Activated T-cell treated with anti-CD3 and anti-CD28 coated beads, Interleukin-2, amount 50 U/mL, for 1 hour (primary cell): ENCODE measurements around the gene TMEM200B.
"Not testable (repeated sequence)": the region's sequence is repeated elsewhere in the genome, so short reads cannot be mapped to it uniquely, and the experiment has no call there.

ENCODE experiments used
- DNase-seq: peaks from one replicate; pipeline ENCODE4 v3.0.0-alpha.2; 2020

The TMEM200B gene

DNA sequence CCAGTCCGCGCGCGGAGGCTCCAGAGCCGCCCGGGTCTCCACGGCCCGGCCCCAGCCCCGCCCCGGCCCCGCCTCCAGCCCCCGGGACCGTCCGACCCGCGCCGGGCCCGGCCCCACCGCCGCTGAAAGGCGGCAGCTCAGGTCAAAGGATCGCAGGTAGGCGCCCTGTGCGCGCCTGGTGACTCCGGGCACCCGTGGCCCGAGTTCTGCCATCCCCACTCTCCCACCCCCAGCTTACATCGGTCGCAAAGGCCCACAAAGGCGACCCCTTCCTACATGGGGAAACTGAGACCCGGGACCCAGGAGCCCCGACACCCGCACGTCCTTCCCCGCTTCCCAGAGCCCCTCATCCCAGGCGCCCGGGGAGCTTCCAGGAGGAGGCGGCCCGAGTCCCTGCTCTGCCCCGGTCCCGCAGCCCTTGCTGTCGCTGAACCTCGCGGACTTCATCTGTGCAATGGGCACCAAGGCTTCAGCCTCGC, at the start of gene TMEM200B:
Gene TMEM200B (minus strand): TSS at position 17 of the 479 bp plus-strand sequence. CDS start 2,075 bp downstream, outside the sequence.
- no peak for DNase-seq

DNA sequence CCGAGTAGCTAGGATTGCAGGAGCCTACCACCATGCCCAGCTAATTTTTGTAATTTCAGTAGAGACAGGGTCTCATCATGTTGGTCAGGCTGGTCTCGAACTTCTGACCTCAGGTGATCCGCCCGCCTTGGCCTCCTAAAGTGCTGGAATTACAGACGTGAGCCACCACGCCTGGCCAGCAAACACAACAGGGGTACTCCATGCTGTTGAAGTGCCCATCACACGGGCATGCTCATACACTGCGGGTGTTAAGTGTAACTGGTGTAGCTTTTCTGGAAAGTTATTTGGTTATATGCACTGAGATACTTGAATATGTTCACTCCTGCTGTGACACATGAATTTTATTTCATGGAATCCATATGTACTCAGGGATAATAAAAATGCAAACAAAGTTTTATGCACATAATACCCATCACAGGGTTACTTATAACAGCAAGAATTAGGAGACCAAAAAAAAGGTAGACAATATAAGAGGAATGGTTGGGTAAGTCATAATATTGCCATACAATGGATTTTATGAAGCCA, 48.8 kb upstream of the TMEM200B start:
- DNase-seq = no peak

DNA sequence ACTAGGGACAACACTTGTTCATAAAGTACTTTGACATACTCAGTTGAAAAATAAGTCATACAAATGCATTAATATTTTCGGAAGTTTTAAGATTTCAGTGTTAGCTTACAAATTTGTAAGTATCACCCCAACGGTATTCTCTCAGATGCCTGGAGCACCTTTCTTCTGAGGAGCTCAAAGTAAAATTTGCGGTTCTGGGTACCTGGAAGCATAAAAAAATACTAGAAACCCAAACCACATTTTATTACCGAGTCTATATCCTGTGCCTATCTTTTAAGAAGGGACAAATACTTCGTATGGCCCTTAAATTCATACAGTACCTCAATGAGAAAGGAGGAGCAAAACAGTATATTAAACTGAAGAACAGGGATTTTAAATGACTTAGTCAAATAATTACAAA, 47.8 kb upstream of the TMEM200B start:
- no peak for DNase-seq

DNA sequence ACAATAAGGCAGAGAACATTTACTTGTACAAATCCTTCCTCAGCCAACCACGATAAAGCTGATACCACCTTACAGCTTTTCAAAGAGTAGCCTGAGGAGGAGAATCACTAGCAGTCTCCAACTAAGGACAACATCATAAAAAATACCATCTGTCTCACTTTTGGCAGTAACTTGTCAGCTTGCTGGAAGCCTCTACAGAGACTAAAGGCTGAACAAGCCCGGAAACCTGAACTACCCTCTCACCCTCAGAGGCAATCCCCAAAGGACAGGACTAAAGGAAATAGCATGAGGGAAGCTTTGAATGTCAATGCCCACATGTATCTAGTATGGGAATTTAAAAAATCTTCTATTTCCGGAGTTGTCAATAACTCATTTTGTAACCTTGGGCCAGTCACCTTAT, 47.4 kb upstream of the TMEM200B start:
- no peak for DNase-seq

DNA sequence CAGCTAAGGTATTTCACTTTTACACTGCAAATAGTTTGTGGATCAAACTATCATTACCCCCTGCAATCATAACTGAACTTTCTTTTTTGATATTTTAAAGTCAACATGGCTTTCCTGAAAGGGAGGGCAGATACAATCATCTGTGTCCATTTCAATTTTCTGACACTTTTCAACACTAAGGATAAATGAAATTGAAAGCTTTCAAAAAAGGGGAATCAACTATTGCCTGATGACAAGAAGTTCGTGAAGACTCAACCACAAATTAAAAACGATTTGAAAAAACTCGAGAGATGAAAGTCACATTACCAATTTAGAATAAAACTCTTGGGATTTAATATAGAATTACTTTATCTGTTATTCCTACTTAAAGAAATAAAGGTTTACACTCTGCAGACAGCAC, 46.3 kb upstream of the TMEM200B start:
- DNase-seq = no peak

DNA sequence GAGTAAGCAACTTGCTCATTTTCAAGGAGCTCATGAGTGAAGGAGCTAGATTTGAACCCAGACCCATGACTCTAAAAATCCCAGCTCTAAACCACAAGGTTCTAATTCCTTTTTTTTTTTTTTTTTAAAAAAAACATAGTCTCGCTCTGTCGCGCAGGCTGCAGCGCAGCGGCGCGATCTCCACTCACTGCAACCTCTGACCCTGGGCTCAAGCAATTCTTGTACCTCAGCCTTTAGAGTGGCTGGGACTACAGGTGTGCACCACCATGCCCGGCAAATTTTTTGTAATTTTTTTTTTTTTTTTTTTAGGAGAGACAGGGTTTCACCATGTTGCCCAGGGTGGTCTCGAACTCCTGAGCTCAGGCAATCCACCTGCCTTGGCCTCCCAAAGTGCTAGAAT, 44.2 kb upstream of the TMEM200B start:
- DNase-seq = no peak

DNA sequence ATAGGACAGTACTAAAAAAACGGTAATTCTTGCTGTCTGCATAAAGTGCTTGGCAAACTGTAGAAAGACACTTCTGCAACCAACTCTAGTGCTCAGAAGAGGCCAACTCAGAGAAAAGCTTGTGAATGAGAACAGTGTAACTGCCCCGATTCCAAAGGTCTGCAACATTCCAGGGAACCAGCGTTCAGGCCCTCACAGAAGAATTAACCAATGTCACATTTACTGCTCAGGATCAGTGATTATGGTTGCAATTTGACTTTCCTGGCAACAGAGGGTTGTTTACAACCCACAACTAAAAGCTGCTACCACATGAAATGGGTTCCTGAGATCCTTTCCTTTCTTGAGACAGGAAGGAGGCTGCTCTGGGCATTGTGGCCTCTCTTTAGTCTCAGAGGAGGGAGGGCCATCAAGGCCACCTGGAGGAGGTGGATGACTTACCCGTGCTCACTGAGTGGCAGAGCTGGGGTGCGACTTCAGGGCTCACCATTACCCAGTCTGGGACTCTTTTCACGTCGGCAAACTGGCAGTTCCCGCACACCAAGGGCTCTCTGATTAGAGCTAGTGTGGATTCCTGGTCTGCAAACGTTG, 42.7 kb upstream of the TMEM200B start:
- DNase-seq = no peak

DNA sequence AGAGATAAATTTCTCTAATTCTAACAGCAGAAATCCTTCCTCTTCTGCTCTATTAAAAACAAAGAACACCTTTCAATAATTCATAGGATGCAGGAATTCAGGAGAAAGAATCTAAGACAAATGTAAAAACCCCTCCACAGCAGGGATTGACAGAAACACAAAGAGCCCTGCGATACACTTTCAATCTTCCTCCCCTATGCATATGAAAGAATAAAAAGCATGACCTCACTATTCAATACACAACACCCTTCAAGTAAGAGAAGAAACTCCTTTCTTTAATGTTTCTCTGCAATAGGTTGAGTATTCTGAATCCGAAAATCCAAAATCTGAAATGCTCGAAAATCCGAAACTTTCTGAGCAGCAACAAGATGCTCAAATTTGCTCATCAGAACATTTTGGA, 40.9 kb upstream of the TMEM200B start:
- DNase-seq = no peak

DNA sequence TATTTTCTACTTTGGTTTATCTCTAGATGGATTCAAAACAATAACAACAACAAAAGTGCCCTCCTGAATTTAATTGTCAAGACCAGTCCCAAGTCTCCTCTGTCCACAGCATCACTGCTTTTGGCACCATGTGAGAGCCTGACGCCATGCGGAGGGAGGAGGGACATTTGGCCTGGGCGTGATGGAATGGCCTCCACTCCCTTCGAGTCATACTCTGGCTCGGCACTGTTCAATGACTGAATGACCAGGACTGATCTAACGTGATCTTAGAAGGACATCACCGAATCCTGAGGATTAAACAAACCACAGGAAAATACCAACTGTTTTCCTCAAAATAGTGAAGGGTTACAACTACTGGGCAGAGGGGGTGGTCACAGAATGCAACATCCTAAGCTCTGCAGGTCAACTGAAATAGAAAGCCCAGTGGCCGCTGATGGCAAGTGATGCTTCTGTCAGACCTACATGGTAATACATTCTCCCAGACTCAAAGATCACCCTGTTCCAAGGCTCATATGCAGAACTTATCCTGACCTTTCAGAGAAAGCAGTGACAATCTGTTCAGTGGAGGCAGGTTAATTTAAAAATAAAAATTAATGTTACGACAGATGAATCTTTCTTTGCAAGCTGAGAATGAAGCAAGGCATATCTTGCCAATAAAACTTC, 38.9 kb upstream of the TMEM200B start:
- no peak for DNase-seq

DNA sequence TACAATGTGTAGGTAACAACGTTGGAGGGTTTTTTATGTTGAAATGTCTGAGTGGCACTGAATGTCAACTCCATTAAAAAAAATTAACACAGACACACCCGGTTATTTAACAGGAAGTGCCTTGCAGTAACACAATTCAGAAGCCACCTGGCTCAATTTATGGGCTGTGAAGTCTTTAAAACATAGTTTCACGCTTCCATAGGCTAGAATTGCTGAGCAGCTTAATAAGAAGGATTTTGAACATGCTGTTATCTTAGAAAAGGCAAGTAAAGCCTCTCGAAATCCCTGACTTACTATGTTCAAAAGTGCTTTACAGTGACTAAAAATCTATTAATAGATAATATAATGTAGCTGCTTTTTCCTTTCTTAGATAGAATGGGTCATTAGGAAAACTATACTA, 38.3 kb upstream of the TMEM200B start:
- DNase-seq = no peak

DNA sequence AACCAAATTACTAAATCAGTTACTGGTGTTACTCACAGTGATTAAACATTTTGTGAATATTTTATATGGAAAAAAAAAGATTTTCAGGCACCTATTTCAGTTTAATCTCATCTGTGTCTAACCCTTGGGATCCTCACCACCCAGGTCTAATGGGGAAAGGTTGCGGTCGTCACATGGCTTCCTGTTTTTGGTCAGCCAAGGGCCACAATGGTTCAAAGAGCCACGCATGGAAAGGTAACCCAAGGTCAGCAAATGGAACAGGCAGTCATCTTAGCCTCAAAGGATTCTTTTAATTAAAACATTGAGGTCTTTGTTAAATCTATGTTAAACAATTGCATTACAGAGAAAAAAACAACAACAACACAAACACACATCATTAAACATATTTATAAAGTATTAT, 36.1 kb upstream of the TMEM200B start:
- no peak for DNase-seq

DNA sequence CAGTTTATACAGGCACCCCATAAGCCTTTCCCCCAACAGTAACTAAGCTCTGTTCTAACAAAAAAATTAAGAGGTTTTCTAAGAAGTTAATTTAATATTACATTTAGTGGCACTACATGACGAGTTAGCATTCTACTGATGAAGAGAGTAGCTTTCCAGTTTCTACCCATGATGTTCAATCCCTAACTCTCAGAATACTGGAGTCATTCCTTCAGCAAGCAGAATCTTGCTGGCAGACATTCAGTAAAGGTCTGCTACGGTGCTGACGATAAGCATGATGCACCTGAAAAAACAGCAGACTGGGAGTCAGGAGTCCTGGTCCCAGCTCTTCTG, 33.5 kb upstream of the TMEM200B start:
- DNase-seq = no peak

DNA sequence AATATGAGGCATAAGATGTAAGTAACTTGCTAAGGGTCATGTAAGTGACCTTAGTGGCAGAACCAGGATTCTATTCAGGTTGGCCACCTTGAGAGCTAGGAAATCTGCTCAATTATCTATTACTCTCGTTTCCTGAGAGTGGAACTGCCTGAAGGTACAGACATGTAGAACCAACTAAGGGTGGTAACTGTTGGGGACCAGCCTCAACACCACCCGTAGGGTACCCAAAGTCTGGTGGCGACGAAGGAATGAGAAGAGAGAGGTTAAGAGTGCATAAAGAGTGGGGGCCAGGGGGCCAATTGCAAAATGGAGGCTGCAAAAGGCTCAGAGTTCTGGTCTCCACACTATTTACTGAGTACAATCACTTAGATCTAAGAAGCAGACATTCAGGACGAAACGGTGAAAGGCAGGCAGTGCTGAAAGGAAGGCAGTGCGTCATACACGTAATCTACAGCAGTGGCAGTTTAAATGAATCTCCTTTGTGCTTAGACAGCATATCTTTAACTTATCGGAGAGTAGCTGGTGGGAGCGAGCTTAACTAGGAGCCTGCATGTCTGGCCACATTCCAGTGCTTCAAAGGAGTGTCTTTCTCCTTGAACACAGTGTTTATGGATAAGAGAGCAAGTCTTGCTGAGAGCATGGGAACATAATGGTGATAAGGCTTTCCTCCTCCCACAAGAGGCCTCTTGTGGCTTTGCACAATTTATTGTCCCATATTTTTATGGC, 33.0 kb upstream of the TMEM200B start:
- no peak for DNase-seq

DNA sequence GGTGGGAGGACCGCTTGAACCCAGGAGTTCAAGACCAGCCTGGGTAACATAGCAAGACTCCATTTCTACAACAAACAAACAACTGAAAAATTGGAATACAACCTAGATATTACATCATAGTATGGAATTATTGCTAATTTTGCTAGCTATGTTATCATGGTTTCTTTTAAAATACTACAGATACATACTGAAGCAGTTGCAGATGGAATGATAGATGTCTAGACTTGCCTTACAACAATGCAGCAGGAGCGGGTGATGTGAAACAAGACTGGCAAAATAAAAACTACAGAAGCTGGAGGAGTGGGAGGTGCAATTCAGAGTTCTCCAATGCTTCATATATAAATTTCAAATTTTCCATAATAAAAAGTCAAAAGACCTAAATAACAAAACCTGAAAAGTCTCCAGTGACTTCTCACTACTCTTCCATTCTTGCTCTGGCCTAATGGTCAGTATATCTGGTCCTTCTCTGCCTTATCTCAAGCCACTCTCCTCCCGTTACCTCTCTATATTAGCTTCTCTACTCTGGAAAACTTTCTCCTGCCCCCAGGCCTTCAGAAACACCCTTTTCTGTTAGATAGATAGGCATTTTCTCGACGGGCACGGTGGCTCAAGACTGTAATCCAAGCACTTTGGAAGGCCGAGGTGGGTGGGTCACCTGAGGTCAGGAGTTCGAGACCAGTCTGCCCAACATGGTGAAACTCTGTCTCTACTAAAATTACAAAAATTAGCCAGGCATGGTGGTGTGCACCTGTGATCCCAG, 28.5 kb upstream of the TMEM200B start:
- DNase-seq = no peak

DNA sequence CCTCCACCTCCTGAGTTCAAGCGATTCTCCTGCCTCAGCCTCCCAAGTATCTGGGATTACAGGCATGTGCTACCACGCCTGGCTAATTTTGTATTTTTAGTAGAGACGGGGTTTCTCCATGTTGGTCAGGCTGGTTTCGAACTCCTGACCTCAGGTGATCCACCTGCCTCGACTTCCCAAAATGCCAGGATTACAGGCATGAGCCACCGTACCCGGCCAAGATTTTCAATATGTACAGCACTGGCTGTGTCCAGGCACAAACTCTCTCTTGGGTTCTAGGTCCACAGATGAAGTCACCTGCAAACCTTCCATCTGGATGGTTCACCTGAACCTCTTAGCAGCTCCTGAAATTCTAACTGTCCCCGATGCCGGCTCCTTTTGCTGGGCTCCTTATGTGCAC, 26.6 kb upstream of the TMEM200B start:
- not testable (repeated sequence) for DNase-seq

DNA sequence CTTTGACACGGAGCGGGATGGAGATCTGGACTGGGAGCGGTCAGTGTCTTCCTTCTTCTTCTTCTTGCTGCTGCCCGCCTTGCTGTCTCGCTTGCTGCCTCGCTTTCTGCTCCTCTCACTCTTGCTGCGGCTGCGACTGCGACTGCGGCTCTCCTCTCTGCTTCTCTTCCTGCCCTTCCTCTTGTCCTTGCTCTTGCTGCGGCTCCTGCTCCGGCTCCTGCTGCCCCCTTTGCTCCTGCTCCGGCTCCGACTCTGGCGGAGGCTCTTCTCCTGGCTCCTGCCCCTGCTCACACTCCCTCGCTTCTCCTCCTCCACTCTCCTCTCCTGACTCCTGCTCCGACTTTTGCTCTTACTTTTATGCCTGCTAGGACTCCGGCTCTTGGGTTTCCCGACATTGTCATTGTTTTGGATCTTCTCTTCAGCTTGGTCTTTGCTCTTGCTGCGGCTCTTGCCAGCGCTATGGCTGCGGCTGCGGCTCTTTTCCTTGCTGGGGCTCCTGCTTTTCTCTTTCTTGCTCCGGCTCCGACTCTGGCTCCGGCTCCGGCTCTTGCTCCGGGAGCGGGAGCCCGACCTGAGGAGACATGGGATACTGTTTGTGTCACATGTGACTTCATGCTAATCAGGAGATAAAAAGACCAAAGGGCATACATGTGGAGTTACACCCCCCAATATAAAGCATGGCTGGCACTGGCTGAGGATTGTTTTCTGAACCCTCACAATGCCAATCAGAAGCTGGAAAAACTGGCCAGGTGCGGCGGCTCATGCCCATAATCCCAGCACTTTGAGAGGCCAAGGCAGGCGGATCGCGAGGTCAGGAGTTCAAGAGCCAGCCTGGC, 25.2 kb upstream of the TMEM200B start:
- DNase-seq = no peak

DNA sequence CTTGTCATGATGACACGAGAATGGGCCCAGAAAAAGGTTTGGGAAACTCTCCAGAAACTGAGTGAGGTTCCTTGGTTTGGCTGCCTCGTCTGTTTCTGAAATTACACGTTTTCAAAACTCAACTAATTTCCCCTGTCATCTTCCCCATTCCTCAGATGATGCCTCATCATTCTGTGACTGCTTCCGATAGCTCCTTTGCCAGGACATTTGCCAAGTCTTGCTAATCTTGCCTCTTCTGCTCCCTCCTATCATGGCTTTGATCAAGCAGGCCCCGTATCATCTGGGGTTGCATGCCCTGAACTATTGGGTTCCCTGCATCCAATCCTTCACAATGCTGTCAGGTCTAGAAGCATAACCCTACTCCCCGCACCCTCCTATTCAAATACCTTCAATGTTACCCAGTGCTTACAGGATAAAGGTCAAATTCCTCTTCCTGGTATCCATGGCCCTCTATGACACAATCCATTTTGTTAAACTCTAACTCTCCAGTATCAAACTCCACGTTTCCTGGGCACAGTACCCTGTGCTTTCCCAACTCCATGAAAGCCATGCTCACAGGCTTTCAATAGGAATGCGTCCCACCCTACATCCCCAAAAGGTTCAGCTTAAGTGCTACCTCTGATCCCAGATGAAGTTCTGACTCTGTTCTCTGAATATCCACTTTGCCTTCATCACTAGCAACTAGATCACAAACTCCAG, 22.2 kb upstream of the TMEM200B start:
- no peak for DNase-seq

DNA sequence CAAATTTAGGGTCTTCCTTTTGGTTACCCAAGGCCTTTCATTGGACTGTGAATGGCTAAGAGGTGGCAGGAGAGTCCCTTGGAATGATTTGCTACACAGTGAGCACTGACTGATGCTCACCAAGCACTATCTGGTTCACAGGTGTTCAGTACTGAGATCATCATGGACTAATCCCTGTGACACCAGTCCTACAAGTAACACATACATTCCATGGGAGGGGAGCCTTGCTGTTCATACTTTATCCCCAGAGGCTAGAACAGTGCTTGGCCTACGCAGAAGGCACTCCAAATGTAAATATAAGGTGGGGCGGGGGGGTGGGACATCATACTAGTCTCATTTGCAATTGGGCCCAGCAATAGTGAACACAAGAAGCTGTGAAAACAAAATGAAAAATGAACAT, 20.5 kb upstream of the TMEM200B start:
- DNase-seq = no peak

DNA sequence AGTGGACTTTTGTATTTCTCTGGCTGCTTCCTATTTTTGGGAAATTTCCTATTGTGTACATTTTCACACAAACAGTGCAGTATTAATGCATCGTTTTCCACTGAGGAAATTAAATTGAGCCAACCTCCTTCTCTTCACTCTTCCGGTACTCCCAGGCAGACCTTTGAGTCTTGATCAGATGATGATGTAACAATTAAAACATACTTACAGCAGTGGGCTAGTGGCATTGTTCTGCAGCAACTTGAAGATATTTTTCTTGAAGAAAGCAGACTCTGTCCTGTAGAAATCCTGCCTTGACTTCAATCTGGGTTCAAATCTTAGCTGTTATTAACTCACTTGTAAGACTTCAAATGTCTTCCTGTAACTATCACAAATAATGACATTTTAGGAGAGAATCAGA, 19.0 kb upstream of the TMEM200B start:
- no peak for DNase-seq

DNA sequence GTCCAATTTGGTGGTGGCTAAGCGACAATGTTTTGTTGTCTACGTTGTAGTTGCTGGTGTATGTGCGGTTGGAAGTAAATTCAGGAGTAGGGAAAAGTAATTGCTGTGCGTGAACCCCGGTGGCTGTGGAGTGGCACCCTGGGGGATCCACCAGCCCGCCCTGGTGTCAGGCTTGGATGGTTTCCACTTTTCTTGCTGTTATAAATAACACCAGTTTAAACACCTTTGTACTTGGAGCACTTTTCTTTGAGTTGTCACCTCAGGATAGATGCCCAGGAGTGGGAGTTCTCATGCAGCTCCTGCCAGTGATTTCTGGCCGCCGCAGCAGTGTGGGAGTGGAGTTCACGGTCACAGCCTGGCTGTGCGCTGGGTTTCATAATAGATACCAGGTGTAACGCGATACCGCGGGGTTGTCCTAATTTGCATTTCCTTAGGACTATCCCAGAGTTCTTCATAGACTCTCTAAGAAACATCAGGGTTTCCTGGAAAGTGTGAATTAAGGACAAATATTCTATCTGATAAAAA, 12.8 kb upstream of the TMEM200B start:
- DNase-seq = no peak

DNA sequence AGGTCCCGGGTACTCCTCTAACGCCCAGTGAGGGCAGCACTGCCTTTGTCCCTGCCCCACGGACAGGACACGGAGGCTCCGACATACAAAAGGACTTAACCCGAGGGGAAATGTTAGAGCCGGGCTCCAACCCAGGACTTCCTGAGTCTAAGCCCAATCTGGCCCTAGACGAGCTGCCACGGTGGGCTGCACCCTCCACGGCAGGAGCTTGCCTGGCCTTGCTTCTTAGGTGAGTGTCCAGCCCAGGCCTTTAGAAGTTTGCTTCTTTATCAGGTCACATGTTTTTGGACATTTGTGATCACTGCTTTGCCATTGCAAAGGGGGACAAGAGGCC, 11.0 kb upstream of the TMEM200B start:
- DNase-seq = no peak
